ENCODE data around the gene SH3TC1.

The SH3TC1 gene

GRCh38 chr4:8267077-8267476 lies 68.0 kb downstream of the SH3TC1 start:
- DNase-seq = peak; percentile 7

- no peak for DNase-seq
These were observed 69.1 kb downstream of the SH3TC1 start for GRCh38 chr4:8268211-8268610.

- DNase-seq = no peak
These were observed 69.9 kb downstream of the SH3TC1 start for GRCh38 chr4:8268901-8269534.

GRCh38 chr4:8269535-8270417 lies 70.7 kb downstream of the SH3TC1 start, which contains the start of gene HTRA3:
HTRA3 (plus strand) TSS chr4:8269754; CDS start chr4:8269969, 215 bp downstream.
- DNase-seq = no peak

GRCh38 chr4:8270418-8270771 lies 71.3 kb downstream of the SH3TC1 start:
- no peak for DNase-seq

GRCh38 chr4:8270912-8271815 lies 72.1 kb downstream of the SH3TC1 start:
- DNase-seq = no peak

GRCh38 chr4:8271821-8272220 lies 72.7 kb downstream of the SH3TC1 start:
- no peak for DNase-seq

- DNase-seq = no peak
These were observed 73.7 kb downstream of the SH3TC1 start for GRCh38 chr4:8272472-8273428.

- no peak for DNase-seq
These were observed 74.4 kb downstream of the SH3TC1 start for GRCh38 chr4:8273450-8273849.

- no peak for DNase-seq
These were observed 75.1 kb downstream of the SH3TC1 start for GRCh38 chr4:8274066-8274652.

- DNase-seq = no peak
These were observed 75.9 kb downstream of the SH3TC1 start for GRCh38 chr4:8274765-8275547.

- no peak for DNase-seq
These were observed 76.4 kb downstream of the SH3TC1 start for GRCh38 chr4:8275548-8275910.

- DNase-seq = no peak
These were observed 77.5 kb downstream of the SH3TC1 start for GRCh38 chr4:8276358-8277240.

- no peak for DNase-seq
These were observed 78.4 kb downstream of the SH3TC1 start for GRCh38 chr4:8277356-8278008.

GRCh38 chr4:8278009-8278395 lies 78.9 kb downstream of the SH3TC1 start:
- no peak for DNase-seq

GRCh38 chr4:8278421-8279287 lies 79.6 kb downstream of the SH3TC1 start:
- no peak for DNase-seq

- DNase-seq = no peak
These were observed 80.4 kb downstream of the SH3TC1 start for GRCh38 chr4:8279321-8280157.
